NB4 (cell line): ENCODE measurements around the gene NLRP3.
A peak's percentile ranks its signal among the peaks of the same experiment; 100 is the strongest.

Experiments used
- DNase-seq: peaks from one replicate; pipeline ENCODE4 v3.0.0; 2010; ENCODE audit warnings: low read depth
- H3K4me3 ChIP-seq: one replicate; pipeline ENCODE4 v1.5.1; 2011; ENCODE audit warnings: mild to moderate bottlenecking, low read depth, low read length, moderate library complexity
- MAX ChIP-seq: IDR thresholded peaks from 2 replicates; pipeline ENCODE4 v1.6.1; 2011; ENCODE audit warnings: low read depth, low read length
- MYC ChIP-seq: IDR thresholded peaks from 2 replicates; pipeline ENCODE4 v1.6.1; 2011; ENCODE audit warnings: low read depth, low read length
- POLR2A ChIP-seq: IDR thresholded peaks from 2 replicates; pipeline ENCODE4 v1.6.1; 2011; ENCODE audit warnings: mild to moderate bottlenecking; ENCODE audit not compliant: insufficient read length; ENCODE audit errors: extremely low read depth
- TF ChIP-seq, protein P1 (sequence below): IDR thresholded peaks from one replicate; pipeline ENCODE4 v1.5.1; 2012; ENCODE audit warnings: low read depth, low read length

Gene NLRP3

DNA sequence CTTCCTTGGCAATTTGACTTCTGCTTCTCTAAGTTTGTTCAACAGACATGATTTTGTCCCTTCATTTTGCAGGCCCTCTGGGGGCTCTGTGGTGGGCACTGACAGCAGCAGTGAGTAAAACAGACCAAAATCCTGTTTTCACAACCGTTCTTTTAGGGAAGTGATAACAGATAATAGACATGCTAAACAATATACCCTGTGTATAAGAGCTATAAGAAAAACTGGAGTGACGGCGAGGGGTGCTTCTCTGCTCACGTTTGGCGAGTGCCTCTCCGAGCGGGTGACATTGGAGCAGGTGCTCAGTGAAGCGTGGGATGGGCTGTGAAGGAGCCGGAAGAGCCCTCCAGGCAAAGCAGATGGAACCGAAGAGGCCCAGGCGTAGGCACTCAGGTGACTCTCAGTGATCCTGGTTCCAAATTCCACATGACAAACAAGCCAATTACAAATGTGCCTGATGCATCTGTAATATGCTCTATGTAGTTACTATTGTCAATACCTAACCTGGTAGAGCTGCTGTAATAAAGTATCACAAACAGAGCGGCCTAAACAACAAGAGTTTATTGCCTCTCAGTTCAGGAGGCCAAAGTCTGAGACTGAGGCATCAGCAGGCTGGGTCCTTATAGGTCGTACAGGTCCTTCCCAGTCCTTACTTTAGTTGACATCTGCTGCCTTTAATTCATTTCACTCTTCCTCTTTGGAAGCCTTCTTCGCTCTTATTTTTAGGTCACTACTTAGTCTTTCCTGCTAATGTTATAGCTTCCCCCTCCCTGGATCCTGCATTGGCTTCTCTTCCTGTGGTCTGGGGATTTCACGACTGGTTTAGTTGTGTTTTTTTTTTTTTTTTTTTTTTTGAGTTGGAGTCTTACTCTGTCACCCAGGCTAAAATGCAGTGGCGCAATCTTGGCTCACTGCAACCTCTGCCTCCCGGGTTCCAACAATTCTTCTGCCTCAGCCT is 21.9 kb downstream of the NLRP3 start:
- peak; percentile 74 for DNase-seq
- TF ChIP-seq MAX (no peak), MYC (no peak), POLR2A (no peak)
- TF ChIP-seq, protein P1, sequence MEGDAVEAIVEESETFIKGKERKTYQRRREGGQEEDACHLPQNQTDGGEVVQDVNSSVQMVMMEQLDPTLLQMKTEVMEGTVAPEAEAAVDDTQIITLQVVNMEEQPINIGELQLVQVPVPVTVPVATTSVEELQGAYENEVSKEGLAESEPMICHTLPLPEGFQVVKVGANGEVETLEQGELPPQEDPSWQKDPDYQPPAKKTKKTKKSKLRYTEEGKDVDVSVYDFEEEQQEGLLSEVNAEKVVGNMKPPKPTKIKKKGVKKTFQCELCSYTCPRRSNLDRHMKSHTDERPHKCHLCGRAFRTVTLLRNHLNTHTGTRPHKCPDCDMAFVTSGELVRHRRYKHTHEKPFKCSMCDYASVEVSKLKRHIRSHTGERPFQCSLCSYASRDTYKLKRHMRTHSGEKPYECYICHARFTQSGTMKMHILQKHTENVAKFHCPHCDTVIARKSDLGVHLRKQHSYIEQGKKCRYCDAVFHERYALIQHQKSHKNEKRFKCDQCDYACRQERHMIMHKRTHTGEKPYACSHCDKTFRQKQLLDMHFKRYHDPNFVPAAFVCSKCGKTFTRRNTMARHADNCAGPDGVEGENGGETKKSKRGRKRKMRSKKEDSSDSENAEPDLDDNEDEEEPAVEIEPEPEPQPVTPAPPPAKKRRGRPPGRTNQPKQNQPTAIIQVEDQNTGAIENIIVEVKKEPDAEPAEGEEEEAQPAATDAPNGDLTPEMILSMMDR = no peak

DNA sequence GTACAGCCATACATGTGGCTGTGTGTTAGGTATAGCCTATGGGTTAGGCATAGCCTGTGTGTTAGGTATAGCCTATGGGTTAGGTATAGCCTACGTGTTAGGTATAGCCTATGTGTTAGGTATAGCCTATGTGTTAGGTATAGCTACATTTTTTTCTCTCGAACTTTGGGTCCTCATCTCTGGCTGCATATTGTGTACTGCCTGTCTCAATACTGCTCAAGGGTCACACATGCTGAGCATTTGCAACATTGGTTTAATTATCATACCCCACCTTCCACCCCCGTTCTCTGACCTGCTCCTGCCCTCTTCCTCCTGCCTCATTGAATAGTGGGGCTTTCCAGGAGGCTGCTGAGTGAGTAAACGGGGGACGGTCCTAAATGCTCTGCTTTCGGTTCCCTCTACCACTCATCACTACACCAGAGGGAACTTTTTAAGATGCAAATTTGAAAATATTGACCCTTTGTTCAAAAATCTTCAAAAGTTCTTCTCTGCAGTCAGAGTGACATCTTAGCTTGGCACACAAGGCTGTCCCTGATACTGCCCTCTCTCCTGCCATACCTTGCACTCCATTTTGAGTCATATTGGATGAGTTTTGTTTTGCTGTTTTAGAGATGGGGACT is 24.1 kb downstream of the NLRP3 start:
- DNase-seq = no peak
- TF ChIP-seq MYC (no peak), MAX (no peak), POLR2A (no peak)
- TF ChIP-seq, protein P1 = no peak
- no peak overlapping the region for H3K4me3 ChIP-seq

More for the DNA sequence above, 21.9 kb downstream of the NLRP3 start:
- no peak overlapping the region for H3K4me3 ChIP-seq

GRCh38 chr1:247441606-247442005 is 25.6 kb downstream of the NLRP3 start:
- no peak overlapping the region for H3K4me3 ChIP-seq
- TF ChIP-seq POLR2A (no peak), MYC (no peak), MAX (no peak)
- TF ChIP-seq, protein P1 = no peak
- DNase-seq = no peak

DNA sequence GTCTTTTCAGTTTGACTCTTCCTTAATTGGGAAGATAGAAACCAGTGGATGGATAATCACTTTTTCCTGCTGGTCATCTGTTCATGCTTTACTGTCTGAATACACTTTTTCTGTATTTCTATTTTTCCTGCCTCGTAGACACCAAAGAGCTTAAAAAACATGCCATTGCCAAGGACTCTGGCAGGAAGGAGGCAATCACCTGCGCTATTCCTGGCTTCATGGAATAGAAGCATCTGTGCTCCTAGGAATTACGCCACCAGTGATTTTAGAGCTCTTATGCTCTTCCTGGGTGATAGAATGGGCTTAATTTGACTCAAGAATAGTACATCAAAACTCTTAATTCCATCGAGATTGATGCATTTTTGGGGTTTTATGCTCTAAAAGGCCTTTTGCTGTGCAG is 26.2 kb downstream of the NLRP3 start:
- TF ChIP-seq POLR2A = no peak
- no peak for TF ChIP-seq MYC
- TF ChIP-seq MAX = no peak
- TF ChIP-seq, protein P1 = no peak
- no peak overlapping the region for H3K4me3 ChIP-seq
- DNase-seq = no peak

DNA sequence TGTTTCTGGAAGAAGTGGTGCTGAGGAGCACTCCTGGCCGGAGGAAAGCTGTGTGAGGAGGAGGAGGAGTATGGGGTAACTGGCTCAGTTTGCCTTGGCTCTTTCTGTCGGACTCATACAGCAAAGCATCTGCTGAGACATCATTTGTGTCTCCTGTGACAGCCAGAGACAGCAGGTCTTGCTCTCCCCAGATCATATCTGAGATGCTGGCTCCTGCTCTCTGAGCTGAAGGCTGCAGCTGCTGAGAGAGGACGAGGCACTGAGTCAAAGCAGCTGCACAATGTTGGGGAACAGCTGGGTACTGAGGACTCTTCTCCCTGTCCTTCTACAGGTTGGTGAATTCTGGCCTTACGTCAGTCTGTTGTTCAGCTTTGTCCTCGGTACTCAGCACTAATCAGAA is 27.7 kb downstream of the NLRP3 start:
- no peak overlapping the region for H3K4me3 ChIP-seq
- DNase-seq = no peak
- TF ChIP-seq, protein P1 = no peak
- no peak for TF ChIP-seq MAX
- no peak for TF ChIP-seq MYC
- TF ChIP-seq POLR2A = no peak
